ENCODE results near the gene MALAT1.

Gene MALAT1

GRCh38 chr11:65454696-65455456, 44.0 kb upstream of the MALAT1 start:
- TF ChIP-seq TEAD4 (IDR thresholded peaks at IDR 0.05) (no peak), EP300 (IDR thresholded peaks at IDR 0.05; ENCODE audit: borderline replicate concordance) (no peak), CREB1 (IDR thresholded peaks at IDR 0.05; ENCODE audit: low read depth) (no peak), FOXM1 (IDR thresholded peaks at IDR 0.05; ENCODE audit: borderline replicate concordance, low read depth) (no peak), RAD21 (IDR thresholded peaks at IDR 0.05; ENCODE audit: low read depth) (0 out of 2 replicates have a peak, but pooled peaks have one; percentile 1), TCF12 (IDR thresholded peaks at IDR 0.05; ENCODE audit: low read depth) (no peak; the same call in 1 of the 2 replicates), EGR1 (IDR thresholded peaks at IDR 0.05) (no peak), USF1 (IDR thresholded peaks at IDR 0.05) (no peak), CEBPB (IDR thresholded peaks at IDR 0.05) (no peak), TAF1 (IDR thresholded peaks at IDR 0.05; ENCODE audit: low read depth) (peak; percentile 33; the same call in 1 of the 2 replicates), NFIC (IDR thresholded peaks at IDR 0.05) (no peak), REST (IDR thresholded peaks at IDR 0.05; ENCODE audit: low read depth) (no peak), YY1 (IDR thresholded peaks at IDR 0.05; ENCODE audit: low read depth) (no peak), MAX (IDR thresholded peaks at IDR 0.05) (peak; percentile 57), ZBTB7A (IDR thresholded peaks at IDR 0.05; ENCODE audit: low read depth) (no peak)

GRCh38 chr11:65456418-65456817, 42.4 kb upstream of the MALAT1 start:
- TF ChIP-seq CREB1 (IDR thresholded peaks at IDR 0.05; ENCODE audit: low read depth), result no peak
- TF ChIP-seq TCF12 (IDR thresholded peaks at IDR 0.05; ENCODE audit: low read depth), result no peak
- no peak for TF ChIP-seq RAD21 (IDR thresholded peaks at IDR 0.05; ENCODE audit: low read depth)
- TF ChIP-seq ZBTB7A (IDR thresholded peaks at IDR 0.05; ENCODE audit: low read depth), result no peak
- TF ChIP-seq FOXM1 (IDR thresholded peaks at IDR 0.05; ENCODE audit: borderline replicate concordance, low read depth), result no peak
- no peak for TF ChIP-seq TAF1 (IDR thresholded peaks at IDR 0.05; ENCODE audit: low read depth)
- TF ChIP-seq USF1 (IDR thresholded peaks at IDR 0.05), result no peak
- no peak for TF ChIP-seq MAX (IDR thresholded peaks at IDR 0.05)
- no peak for TF ChIP-seq TEAD4 (IDR thresholded peaks at IDR 0.05)
- TF ChIP-seq CEBPB (IDR thresholded peaks at IDR 0.05), result no peak
- no peak for TF ChIP-seq YY1 (IDR thresholded peaks at IDR 0.05; ENCODE audit: low read depth)
- TF ChIP-seq EP300 (IDR thresholded peaks at IDR 0.05; ENCODE audit: borderline replicate concordance), result no peak
- TF ChIP-seq REST (IDR thresholded peaks at IDR 0.05; ENCODE audit: low read depth), result no peak
- no peak for TF ChIP-seq EGR1 (IDR thresholded peaks at IDR 0.05)
- no peak for TF ChIP-seq NFIC (IDR thresholded peaks at IDR 0.05)

DNA sequence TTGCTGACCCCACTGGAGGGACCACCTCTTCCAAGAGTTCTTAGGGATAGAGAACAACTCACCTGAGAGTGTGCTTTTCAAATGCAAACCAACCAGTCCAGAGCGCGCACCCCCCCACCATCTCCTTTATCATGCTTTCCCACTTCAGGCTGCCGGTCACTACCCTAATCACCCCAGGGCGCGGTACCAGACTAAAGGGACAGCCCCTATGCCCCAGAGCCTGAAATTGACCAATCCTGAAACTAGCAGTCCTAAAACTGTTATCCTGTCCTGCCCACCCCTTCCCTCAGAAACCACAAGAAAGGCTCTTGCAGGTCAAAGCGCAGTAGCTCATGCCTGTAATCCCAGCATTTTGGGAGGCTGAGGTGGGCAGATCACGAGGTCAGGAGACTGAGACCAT, 39.3 kb upstream of the MALAT1 start:
- TF ChIP-seq EGR1 (IDR thresholded peaks at IDR 0.05), result no peak
- no peak for TF ChIP-seq TCF12 (IDR thresholded peaks at IDR 0.05; ENCODE audit: low read depth)
- no peak for TF ChIP-seq TAF1 (IDR thresholded peaks at IDR 0.05; ENCODE audit: low read depth)
- TF ChIP-seq EP300 (IDR thresholded peaks at IDR 0.05; ENCODE audit: borderline replicate concordance), result no peak
- TF ChIP-seq CREB1 (IDR thresholded peaks at IDR 0.05; ENCODE audit: low read depth), result no peak
- no peak for TF ChIP-seq CEBPB (IDR thresholded peaks at IDR 0.05)

DNA sequence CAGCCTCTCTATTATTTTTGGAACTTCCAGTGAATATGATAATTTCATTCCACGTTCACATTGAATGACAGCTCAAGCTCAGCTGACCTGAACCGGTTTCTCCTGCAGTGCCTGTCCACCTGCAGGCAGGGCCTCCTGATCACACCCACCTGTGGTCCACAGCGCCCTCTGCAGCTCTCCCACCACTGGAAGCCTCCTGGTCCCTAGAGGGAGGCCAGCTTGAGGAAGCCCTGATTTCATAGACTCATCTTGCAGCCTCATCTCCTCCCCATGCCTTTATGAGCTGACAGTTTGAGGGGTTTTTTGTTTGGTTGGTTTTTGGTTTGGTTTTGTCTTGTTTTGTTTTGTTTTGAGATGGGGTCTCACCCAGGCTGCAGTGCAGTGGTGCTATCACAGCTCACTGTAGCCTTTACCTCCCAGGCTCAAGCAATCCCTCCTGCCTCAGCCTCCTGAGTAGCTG, 29.9 kb upstream of the MALAT1 start:
- peak; percentile 82 for TF ChIP-seq USF1 (IDR thresholded peaks at IDR 0.05)
- no peak for TF ChIP-seq EGR1 (IDR thresholded peaks at IDR 0.05)
- TF ChIP-seq RAD21 (IDR thresholded peaks at IDR 0.05; ENCODE audit: low read depth), result peak; percentile 94
- peak; percentile 61 for TF ChIP-seq MAX (IDR thresholded peaks at IDR 0.05)
- TF ChIP-seq EP300 (IDR thresholded peaks at IDR 0.05; ENCODE audit: borderline replicate concordance), result peak; percentile 47; the same call in 1 of the 2 replicates
- TF ChIP-seq TEAD4 (IDR thresholded peaks at IDR 0.05), result no peak
- TF ChIP-seq TCF12 (IDR thresholded peaks at IDR 0.05; ENCODE audit: low read depth), result peak; percentile 69; the same call in 1 of the 2 replicates
